HG03520 (cell line): ENCODE results near the gene OR2AT4.
"Not testable (repeated sequence)": the region's sequence is repeated elsewhere in the genome, so short reads cannot be mapped to it uniquely, and the experiment has no call there.

Experiments used
- ATAC-seq: cut with Tn5 transposase; IDR thresholded peaks from one replicate; pipeline ENCODE4 v1.9.1; 2021; ENCODE audit warnings: mild to moderate bottlenecking, moderate library complexity; ENCODE audit not compliant: unreplicated experiment

The OR2AT4 gene

DNA sequence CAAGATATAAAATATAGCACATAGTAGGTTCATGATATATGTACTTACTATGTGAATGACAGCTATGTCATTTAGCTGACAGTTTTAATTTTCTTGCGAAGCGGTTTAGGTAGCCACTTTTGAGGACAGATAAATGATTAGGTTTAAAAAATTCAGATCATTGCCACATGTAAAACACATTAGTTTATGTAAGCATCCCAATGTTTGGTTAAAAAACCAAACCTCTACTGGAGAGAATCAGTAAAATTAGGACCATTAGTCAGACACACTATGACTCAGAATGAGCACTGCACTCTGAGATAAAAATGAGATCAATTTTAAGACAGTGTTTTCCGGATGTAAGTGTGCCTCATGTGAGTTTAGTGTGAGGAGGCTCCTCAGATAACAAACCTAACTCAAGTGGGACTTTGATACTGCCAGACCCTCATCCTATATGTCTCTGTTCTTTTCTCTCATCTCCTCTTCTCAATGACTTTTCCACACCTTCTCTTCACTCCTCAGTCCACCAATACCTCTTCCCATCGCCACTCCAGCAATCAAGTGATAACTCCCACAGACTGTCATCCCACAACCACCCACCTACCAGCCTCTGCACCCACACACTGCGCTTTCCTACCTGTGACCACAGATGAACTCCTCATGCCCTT, 6.8 kb upstream of the OR2AT4 start:
- ATAC-seq: no peak

DNA sequence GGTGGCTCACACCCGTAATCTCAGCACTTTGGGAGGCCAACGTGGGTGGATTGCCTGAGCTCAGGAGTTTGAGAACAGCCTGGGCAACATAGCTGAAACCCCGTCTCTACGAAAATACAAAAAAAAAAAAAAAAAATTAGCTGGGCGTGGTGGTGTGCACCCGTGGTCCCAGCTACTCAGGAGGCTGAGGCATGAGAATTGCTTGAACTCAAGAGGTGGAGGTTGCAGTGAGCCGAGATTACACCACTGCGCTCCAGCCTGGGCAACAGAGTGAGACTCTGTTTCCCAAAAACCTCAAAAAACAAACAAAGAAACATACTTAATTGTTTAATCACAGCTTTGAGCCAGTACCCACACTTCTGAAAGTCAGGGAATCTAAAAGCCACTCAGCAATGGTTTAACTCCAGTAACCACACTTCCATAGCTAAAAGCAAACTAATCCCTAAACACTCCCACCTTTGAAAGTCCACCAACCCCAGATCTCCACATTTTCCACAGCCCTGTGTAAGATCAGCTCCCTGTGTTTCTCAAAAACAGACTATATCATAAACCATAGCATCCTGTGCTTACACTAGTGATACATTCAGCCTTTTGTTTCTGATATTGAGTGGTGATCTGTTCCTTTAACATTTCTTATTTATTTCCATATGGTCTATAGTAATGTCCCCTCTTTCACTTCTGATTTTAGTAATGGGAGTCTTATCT, 4.9 kb upstream of the OR2AT4 start:
- no peak for ATAC-seq

DNA sequence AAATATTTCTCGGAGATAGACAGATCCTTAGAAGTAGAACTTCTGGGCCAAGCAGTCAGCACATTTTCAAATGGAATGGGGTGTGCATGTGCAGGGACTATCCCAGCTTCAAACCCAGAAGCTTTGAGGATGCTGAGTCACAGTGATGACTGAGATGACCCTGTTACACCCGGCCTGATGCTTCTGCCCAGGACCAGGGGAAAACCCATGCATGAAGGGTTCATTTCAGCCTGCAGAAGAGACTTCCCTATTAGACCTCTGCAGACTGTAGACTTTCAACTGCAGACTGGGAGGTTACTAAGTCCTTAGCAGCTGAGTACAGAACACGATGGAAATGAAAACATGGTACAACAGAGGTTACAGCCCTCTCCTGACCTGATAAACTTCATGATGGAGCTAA, 3.6 kb upstream of the OR2AT4 start:
- peak; percentile 89 for ATAC-seq

DNA sequence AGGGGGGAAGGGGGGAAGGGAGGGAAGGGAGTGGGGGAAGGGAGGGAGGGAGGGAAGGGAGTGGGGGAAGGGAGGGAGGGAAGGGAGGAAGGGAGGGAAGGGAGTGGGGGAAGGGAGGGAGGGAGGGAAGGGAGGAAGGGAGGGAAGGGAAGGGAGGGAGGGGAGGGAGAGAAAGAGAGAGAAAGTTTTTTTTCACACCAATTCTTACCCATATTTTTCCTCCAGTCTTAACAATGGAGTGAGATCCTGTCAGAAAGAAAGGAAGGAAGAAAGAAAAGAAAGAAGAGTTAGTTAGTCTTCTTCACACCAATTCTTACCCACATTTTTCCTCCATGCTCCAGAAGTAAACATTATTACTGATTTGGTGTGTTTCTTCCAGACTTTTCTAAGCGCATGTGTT, 3.0 kb upstream of the OR2AT4 start:
- no peak for ATAC-seq

DNA sequence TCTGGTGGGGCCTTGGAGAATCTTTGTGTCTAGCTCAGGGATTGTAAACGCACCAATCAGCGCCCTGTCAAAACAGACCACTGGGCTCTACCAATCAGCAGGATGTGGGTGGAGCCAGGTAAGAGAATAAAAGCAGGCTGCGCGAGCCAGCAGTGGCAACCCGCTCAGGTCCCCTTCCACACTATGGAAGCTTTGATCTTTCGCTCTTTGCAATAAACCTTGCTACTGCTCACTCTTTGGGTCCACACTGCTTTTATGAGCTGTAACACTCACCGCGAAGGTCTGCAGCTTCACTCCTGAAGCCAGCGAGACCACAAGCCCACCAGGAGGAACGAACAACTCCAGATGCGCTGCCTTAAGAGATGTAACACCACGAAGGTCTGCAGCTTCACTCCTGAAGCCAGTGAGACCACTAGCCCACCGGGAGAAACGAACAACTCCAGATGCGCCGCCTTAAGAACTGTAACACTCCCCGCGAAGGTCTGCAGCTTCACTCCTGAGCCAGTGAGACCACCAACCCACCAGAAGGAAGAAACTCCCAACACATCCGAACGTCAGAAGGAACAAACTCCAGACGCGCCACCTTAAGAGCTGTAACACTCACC, 2.3 kb upstream of the OR2AT4 start:
- ATAC-seq: not testable (repeated sequence)

DNA sequence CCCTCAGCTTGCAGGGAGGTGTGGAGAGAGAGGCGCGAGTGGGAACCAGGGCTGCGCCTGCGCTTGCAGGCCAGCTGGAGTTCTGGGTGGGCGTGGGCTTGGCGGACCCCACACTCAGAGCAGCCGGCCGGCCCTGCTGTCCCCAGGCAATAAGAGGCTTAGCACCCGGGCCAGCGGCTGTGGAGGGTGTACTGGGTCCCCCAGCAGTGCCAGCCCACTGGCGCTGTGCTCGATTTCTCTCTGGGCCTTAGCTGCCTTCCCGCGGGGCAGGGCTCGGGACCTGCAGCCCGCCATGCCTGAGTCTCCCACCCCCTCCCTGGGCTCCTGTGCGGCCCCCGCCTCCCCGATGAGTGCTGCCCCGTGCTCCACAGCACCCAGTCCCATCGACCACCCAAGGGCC, 1.5 kb upstream of the OR2AT4 start:
- not testable (repeated sequence) for ATAC-seq

DNA sequence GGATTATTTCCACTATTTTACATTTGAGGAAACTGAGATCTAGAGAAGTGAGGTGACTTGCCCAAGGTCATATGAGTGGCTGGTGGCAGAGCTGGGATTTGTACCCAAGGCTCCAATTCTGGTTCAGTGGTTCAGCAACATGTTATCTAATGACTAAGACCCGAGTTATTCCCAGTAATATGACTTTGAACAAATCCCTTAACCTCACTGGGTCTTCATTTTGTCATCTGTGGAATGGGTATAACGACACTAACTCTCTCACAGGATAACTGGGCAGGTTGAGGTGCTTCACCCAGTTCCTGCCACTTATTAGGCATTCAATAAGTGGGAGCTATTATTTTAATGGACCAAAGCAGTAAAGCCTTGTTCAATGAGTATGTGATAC, 489 bp upstream of the OR2AT4 start:
- ATAC-seq: no peak

DNA sequence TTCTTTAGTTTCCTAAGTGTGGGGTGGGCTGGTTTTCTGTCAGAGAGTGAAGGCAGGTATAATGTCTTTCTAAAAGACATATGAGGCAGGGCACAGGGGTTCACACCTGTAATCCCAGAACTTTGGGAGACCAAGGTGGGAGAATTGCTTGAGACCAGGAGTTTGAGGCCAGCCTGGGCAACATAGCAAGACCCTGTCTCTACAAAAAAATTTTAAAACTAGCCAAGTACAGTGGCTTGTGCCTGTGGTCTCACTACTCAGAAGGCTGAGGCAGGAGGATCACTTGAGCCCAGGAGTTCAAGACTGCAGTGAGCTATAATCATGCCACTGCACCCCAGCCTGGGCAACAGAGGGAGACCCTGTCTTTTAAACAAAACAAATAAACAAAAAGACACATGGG, 2.3 kb downstream of the OR2AT4 start:
- not testable (repeated sequence) for ATAC-seq

DNA sequence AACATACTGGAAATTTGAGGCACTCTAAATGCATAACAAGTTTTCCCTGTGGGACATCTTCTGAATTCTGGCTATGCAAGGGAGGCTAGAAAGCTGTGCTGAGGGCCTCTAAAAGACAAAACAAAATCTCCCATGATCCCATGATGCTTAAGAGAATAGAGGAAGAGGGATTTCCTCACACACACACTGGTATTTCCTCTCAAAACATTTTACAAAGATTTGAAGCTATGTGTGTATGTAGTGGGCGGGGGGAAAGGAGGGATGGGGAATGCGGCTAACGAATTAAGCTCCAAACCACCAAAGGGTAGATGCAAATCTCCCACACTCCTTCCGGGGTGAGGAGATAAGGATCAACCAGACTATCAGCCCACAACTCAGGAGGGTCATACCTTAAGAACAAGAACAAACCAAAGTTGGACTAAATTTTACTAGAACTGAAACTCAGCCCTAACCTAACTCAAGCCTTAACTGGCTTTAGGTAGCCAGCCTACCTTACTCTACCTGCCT, 6.0 kb downstream of the OR2AT4 start:
- ATAC-seq: no peak

DNA sequence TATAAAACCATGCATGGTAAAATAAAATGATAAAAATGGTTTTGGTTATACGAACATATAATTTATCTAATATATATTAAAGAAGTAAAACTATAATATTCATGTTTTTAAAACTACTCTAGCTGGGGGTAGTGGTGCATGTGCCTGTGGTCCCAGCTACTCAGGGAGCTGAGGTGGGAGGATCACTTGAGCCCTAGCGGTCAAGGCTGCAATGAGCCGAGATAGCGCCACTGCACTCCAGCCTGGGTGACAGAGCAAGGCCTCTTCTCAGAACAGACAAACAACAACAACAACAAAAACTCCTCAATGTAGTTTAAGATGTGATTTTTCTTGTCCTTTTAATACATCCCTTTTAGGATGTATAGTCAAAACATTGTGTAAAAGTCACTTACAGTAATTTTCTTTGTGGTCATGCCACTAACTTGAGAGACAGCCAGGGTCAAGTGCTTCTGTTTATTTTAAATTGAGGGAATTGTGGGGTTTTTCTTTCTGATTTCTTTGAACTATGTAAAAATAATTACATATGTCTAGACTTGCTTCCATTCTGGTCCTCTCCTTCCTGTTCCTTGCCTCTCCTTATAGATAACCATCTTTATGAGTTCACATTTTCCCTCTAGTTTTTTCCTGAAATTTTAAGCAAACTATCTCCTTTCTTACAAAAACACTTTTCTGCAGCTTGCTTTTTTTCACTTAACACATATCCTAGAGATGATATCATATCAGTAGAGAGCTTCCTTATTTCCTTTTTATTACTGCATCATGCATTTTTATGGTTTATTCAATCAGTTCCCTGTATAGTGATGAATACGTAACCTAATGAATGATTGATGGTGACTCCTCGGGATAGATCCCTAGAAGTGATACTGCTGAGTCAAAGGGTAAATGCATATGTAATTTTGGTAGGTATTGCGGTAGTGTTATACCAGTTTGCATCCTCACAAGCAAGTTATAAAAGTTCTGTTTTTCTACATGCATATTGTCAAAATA, 9.1 kb downstream of the OR2AT4 start:
- ATAC-seq: no peak

DNA sequence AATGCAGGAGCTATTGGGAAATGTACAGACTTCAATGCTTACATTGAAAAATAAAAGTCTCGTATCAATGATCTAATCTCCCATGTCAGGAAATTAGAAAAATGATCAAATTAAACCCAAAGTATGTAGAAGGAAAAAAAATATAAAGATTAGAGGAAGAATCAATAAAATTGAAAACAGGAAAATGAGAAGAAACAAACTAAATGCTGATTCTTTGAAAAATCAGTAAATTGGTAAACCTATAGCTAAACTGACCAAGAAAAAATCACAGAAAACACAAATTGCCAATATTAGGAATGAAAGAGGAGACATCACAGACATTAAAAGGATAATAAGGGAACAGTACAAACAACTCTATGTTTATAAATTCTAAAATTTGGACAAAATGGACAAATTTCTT, 11.8 kb downstream of the OR2AT4 start:
- no peak for ATAC-seq

DNA sequence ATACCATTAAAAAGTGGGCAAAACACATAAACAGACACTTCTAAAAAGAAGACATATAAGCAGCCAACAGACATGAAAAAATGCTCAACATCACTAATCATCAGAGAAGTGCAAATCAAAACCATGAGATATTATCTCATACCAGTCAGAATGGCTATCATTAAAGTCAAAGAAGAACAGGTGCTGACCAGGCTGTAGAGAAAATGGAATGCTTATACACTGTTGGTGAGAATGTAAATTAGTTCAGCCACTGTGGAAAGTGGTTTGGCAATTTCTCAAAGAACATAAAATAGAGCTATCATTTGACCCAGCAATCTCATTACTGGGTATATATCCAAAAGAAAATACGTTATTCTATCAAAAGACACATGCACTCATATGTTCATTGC, 13.5 kb downstream of the OR2AT4 start:
- ATAC-seq: no peak

DNA sequence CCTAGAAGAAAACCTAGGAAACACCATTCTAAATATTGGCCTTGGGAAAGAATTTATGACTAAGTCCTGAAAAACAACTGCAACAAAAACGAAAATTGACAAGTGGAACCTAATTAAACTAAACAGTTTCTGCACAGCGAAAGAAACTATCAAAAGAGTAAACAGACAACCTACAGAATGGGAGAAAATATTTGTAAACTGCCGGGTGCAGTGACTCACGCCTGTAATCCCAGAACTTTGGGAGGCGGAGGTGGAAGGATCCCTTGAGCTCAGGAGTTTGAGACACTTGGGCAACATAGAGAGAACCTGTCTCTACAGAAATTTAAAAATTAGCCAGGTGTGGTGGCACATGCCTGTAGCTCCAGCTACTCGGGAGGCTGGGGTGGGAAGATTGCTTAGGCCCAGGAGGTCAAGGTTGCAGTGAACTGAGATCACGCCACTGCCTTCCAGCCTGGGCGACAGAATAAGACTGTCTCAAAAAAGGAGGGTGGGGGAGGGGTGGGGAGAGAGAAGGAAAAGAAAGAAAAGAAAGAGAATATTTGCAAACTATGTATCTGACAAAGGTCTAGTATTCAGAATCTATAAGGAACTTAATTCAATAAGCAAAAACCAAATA, 14.0 kb downstream of the OR2AT4 start:
- no peak for ATAC-seq

DNA sequence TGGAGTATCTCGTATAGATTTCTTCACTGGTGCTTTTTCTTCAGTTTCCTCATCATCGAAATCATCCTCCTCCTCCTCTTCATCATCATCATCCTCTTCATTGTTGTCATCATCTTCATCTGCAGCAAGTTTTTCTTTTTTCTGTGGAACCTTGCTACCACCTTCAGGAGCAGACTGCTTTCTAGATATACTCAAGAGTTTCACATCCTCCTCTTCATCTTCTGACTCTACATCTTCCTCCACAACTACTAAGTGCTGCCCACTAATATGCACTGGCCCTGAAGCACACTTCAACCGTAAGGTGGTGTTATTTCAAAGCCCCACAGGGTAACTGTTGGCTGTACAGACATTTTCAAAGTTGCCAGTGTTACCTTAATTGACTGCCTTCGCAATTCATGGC, 17.1 kb downstream of the OR2AT4 start:
- no peak for ATAC-seq

DNA sequence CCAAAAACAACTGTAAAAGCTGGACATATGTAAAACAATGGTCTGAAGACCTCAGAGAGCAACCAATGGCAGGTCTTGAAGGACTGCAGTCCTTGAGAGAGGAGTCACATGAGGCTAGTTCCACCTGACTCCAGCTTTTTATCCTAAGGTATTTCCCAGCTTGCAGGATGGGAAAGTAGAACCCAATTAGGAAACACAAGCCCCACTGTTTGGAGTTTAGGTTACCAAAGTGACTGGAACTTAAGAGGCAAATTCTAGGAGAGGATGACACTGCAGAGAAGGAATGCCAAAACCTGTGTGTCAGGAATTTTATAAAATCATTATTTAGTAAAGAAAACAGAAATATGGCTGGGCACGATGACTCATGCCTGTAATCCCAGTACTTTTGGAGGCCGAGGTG, 18.4 kb downstream of the OR2AT4 start:
- ATAC-seq: no peak

DNA sequence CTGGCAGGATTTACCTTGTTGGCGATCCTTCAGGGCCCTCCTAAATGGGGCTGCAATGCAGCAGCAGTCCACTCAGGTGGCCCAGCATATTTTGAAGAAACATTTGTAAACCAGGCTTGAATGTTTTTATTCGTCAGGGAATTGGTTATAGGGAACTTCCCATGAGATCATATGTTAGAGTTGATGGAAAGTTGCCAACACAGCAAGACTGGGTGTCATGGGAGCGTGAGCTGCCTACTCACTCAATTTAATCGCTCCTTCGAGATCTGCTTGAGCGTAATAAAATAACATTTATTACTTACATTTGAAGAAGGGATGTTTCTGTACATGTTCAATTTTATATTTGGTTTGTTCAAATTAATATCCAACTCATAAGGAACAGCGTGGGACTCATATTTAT, 19.4 kb downstream of the OR2AT4 start:
- ATAC-seq: no peak

DNA sequence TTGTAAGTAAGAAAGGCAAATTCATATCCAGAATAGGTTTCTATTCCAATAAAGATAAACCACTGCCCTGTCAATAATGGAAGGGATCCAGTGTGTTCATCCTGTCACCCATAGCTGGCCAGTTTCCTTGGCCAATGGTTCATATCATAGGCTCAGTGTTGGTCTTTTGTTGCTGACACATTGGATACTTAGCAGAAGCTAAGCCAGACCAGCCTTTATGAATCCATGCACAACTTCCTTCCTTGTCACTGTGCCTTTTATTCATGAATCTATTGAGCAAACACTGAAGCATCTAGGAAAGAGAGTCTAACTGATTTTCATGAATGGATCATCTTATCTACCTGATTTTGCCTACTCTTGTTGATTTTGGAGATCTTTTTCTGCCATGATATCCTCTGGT, 20.0 kb downstream of the OR2AT4 start:
- ATAC-seq: no peak

DNA sequence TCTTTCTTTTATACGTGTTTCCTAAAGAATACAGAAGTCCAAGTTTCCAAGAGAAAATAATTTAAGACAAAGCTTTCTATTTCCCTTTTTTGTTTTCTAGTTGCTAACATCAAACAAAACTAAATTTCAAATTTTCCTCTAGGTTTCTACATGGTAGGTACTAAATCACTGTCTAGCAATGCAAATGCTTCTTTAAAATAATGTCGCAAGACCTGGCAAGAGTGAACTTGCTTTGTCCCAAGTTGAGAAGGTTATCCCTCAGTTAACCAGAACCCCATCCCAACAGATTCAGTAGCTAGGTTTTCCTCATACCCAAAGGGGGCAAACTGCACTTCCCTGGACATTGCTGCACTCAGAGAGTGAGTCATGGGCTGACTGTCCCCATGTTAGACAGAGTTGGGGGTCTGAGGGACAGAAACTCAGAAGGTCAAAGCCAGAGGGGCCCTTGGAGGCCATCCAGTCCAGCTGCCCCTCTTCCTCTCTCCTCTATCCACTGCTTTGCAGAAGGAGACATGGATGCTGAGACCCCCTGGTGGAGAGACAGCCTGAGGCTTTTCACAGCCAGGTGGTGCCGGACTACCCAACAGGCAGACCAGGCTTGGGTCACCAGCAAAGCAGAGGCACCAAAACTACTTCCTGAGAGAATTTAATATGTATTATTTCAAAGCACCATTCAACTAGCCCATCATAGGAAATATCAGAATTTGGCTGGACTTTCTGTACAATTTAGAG, 23.1 kb downstream of the OR2AT4 start:
- ATAC-seq: no peak

DNA sequence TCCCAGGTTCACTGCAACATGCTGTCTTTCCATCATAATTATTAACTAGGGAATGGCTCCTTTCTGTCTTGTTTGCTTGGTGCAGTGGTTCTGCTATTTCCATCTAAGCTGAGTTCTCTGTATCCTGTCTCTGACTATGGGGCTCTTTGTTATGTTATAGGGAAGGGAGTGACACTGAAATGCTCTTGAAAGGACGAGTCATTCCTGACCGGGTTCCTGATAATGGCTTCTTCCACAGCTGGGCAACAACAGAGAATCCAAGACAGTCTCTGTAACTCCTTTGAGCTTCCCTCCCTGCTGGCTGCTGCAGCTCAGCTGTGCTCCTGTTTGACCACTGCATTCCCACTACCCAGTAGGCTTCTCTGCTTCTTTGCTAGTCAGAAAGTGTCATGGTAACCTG, 24.1 kb downstream of the OR2AT4 start:
- no peak for ATAC-seq

DNA sequence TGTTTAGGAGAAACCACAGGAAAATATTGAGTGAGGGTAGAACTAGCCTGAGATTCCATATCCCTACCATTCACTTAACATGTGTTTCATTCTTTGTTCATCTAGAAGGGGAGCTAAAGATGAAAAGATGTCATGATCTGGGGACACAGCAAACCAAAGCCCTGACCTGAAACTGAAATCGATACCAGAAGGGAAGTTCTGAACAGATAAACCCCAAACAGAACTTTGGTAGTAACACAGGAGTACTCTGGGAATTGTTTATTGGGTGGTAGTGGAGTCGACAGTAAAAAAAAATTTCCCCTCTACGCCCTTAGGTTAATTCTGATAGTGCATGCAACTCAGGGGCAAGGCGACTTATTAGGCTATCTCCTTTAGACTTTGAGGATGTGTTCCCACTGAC, 27.2 kb downstream of the OR2AT4 start:
- no peak for ATAC-seq
